Measurements from ENCODE around the gene PKP4.
"Not testable (repeated sequence)": the region's sequence is repeated elsewhere in the genome, so short reads cannot be mapped to it uniquely, and the experiment has no call there.

PKP4 gene

DNA sequence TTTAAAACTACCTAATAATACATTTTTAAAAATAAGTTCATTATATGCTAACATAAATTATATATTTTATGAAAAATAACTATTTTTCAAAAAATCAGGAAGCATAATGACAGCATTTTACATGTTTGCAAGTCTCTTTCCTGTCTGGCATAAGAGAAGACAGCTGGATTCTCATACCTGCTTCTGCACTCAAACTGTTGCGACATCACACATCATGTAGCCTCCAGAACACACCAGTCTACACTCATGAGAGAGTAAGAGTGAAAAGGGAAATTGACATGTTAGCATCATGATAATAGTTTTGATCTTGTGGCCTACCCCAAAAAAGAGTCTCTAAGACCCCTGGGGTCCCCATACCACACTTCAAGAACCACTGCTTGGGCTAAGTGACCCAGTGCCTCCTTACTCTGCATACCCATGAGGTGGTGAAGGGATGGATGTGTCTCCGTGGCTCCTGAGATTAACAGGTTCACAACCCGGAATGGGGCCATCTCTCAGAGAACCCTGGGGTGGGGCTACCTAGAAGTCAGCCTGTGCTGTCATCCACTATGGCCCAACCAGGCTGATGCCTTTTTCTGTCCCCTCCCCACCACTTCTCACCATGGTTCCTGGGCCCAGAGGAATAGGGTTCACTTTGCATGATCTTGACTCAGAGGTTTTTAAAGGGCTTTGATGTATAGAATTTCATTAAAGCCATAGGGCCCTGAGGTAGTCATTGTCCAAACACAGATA, 235.8 kb downstream of the PKP4 start:
- DNase-seq = no peak

DNA sequence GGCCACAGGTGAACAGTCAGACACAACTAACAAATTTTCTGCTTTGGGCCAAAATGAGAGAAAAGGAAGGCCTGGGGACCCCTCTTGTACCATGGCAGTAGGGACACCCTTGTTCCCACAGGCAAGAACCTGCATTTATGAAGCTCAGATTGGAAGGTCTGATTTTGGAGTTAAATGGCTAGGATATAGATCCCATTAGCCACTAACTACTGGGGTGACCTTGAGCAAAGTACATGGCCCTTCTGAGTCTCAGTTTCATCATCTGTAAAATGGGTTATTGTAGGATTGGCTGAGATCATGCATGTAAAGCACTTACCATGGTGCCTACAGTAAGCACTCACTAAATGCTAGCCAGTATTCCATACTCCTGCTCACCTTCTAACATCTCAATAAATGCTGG, 236.7 kb downstream of the PKP4 start:
- no peak for DNase-seq

DNA sequence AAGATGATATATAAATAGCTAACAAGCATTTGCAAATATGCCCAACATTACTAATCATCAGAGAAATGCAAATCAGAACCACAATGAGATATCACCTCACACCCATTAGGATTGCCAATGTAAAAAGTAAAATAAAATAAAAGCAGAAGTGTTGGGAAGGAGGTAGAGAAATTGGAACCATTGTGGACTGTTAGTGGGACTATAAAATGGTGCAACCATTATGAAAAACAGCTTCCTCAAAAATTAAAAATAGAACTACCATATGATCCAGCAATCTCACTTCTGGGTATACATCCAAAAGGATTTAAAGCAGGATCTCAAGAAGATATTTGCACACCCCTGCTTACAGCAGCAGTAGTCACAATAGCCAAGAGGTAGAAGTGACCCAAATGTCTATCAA, 238.6 kb downstream of the PKP4 start:
- no peak for DNase-seq

DNA sequence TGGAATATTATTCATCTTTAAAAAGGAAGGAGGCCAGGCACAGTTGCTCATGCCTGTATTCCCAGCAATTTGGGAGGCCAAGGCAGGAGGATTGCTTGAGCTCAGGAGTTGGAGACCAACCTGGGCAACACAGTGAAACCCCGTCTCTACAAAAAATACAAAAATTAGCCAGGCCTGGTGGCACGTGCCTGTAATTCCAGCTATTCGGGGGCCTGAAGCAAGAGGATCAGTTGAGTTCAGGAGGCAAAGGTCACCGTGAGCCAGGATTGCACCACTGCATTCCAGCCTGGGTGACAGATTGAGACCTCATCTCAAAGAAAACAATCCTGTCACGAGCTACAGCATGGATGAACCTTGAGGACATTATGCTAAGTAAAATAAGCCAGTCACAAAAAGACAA, 239.0 kb downstream of the PKP4 start:
- DNase-seq = not testable (repeated sequence)

DNA sequence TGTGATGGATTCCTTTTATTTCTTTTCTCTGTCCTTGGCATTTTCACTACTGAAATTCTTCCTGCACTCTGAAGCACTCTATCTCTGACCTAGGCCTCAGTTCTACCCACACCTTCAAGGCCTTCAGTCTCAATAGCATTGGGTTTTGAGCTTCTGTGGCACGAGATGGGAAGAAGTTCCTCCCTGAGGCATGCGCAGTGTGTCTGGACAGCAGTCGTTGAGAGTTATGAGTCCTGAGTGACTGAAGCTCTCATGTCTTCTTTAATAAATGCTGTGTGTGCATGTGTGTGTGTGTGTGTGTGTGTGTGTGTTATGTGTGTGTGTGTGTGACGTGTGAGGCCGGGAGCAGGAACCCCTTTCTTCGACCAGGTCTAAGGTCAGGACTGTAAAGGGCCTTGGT, 242.6 kb downstream of the PKP4 start:
- no peak for DNase-seq

DNA sequence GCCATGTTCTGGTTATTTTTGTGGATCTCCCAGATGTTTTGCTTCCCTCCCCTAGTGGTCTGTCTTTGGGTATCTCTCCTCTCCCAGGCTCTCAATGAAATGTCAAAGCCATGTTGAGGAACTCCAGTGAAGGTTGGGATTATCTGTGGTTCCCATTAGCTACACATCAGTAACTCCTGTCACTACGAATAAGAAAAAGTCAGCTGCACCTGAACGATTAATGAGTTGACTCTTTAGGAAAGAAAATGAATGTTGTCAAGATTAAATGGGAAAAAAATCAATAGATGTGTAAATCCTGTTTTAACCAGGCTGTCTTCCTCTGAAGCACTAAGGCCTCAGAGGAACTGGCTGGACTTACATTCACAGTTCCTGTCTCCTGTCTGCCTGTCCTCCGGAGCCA, 244.3 kb downstream of the PKP4 start:
- DNase-seq = no peak

DNA sequence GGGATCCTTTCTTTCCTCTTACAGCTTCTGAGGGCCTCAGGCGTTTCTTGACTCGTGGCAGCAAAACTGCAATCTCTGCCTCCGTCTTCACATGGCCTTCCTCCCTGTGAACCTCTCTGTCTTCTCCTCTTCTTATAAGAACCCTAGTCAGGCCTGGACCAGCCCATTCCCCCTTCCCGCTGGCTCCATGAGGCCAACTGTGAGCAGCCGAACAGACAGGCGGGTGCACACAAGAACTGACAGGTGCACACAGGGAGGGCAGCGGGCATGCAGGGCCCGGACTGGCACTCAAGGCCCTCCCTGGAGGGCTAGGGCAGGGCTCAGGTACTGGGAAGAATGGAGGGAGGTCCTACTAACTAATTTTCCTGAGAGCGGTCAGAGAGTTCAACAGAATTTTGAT, 246.0 kb downstream of the PKP4 start:
- no peak for DNase-seq

DNA sequence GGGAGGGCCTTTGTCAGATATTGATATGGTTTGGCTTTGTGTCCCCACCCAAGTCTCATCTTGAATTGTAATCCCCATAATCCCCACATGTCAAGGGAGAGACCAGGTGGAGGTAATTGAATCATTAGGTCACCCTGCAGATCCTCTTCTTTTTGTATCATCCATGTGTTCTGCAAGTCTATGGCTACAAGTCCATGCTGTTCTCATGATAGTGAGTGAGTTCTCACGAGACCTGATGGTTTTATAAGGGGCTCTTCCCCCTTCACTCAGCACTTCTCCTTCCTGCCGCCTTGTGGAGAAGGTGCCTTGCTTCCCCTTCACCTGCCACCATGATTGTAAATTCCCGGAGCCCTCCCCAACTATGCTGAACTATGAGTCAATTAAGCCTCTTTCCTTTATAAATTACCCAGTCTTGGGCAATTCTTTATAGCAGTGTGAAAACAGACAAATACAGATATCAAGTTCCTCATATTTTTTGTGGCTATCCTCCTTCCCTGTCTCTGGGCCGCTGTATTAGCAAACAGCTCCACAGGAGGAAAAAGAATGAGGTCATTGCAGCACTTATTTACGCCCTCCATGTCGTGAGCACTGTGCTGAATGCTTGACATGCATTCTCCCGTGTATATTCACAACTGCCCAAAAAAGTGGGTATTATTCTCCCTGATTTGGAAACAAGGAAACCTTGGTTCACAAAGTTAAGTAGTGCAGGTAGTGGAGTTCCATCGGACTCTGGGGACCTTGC, 248.1 kb downstream of the PKP4 start:
- not testable (repeated sequence) for DNase-seq

DNA sequence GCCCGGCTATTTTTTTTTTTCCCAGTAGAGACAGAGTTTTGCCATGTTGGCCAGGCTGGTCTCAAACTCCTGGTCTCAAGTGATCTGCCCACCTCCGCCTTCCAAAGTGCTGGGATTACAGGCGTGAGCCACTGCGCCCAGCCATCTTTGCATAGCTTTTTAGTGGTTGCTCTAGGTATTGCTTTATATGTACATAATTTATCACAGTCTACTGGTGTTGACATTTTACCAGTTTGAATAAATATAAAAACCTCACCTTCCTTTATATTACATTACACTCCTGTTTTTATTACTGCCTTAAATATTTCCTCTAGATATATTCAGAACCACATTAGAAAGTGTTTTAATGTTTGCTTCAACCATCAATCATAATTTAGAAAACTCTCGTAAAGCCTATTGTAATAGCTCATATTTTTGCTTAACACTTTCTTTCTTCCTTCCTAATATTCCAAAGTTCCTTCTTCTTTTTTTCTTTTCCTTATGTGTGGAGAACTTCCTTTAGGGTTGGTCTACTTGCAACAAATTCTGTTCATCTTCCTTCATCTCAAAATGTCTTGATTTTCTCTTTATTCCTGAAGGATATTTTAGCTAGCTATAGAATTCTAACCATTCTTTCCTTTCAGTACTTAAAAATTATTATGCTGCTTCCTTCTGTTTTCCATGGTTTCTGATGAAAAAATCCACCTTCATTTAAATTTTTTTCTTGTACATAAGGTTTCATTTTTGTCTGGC, 256.2 kb downstream of the PKP4 start:
- DNase-seq = no peak

DNA sequence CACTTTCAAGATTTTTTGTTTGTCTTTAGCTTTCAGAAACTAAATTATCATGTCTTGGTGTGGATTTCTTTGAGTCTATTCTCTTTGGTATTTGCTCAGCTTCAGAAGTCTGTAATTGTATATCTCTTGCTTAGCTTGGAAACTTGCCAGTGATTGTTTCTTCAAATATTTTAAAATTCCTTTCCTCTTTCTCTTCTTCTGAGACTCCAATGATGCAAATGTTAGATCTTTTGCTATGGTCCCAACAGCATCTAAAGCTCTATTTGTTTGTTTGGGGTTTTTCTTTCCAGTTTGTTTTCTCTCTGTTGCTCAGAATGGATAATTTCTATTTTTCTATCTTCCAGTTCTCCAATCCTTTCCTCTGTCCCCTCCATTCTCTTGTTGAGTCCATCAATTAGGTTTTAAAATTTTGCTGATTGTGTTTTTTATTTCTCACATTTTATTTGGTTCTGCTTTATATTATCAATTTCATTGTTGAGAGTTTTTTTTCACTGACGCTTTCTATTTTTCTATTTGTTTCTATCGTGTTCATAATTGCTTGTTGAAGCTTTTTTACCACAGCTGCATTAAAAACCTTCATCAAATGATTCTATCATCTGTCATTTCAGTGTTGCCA, 256.9 kb downstream of the PKP4 start:
- DNase-seq = no peak

DNA sequence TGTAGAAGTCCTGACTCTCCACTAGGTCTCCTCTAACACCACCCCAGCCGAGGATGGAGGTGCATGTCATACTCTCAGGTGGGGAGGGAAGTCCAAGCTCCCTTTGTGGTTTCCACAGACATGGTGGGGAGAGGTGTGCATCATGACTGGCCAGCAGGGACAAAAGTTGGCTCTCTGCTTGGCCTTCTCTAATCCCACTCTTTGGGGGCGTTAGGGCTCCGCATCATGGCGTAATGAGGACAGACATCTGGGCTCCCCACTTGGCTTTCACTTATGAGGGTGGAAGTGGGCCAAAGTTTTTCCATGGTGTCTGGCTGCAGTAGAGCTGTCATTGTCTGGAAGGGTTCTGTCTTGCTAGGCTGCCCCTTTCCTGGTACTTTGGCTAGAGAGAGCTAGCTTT, 257.7 kb downstream of the PKP4 start:
- DNase-seq = no peak

DNA sequence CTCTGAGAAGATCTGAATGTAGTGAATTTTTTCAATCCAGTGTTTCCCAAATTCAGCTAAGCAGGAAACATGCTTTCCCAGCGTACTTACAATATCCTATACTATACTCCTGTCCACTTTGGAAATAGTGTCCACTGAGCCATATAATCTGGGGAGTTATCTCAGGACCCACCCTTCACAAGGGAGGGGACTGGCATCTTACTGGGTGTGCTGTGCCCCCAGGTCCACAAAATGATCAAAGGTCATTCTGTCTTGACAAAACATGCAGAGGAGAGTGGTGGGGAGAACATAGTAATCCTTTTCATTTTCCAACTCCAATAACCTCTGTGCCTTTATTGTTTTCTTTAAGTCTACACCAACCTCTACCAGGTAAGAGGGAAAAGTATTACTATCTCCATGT, 258.6 kb downstream of the PKP4 start:
- no peak for DNase-seq

DNA sequence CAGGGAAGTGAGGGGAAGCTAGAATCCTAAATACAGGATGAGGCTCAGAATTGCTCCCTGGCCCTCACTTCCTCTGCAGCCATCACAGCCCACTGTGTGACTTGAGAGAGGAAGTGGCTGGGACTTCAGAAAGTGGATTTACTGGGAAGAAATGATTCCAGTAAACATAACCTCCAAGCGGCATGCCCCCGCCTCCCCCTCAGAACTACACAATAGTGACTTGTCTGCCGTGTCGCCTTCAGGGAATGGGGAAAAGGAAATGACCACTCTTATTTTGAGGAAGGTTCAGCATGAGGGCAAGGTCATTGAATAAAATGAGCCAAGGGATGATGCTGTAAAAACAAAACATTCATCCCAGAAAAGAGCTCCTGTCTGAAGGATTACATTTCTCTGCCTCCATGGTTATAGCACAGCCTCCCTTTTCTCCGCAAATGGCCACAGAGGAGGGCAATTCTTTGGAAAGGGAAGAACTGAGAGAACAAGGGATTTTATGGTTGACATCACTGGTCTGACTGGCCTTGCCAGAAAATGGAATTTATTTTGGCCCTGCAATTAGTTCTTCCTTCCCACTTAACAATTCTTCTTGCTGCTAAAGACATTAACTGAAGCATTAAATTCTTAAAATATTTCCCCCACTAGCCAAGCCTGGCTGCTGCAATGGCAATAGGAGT, 259.5 kb downstream of the PKP4 start:
- DNase-seq = no peak

DNA sequence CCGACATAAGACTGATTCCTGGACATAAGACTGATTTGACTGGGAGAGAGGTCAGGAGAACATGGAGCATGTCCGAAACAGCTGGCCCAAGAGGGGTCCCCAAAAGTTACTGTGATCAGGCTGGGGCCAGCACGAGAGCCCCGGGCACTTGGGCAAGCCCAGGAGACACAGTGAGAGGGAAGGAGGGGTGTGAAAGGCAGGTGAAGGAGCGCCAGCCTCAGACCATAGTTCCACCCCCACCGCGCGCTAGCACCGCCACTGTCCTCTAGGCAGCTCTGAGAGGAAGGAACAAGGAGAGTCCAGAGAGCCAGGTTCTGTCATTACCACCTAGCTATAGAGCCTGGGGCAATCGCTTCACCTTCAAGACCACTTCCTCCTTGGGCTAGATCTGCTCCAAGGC, 260.2 kb downstream of the PKP4 start:
- no peak for DNase-seq

DNA sequence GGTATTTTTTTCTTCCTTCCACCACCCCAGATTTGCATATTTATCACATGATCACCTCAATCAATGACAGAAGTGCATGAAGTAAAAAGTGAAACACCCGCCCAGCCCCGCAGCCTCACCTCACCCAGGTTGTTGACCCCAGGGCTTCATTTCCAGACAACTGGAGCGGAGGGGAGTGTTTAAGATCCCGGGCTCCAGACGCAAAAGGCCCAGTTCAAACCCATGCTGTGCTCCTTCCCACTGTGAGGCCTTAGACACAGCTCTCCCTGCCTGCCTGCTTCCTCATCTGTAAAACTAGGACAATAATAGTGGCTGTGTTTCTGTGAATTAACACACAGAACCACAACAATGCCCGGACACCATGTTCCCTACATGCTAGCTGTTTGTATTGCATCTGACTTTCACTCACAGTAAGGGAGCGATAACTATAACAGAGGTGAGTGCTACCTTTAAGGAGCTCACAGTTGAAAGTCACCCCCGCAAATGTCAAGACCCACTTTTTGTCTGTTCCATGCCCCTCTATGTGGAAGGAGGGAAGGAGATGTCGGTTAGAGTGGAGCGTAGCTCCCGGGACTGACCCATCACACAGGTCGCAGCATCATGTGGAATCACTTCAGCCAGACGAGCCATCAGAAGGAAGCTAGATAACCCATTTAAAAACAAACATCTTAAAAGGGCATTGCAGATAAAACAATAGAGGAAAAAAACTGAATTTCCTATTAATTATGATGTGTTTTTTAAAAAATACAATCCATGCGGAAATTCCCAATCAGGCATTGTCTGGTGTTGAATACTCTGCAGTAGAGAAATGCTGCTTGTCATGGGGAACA, 260.8 kb downstream of the PKP4 start:
- no peak for DNase-seq

DNA sequence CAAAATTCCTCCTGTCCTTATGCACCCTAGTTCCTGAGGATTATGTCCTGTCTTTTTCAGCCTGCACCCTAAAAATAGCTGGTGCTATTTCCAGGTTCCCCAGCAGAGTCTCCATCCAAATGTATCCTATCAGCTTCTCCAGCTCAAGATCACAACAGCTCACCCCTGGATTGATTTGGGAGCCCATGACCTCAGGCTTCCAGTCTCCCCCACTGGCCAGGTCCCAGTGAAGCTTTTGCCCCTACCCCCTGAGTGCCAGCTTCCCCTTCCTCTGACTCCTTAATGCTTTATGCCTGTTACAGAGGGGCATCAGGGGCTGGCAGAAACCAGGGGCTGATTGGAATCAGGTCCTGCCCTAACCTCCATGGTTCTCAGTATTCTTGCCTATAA, 261.4 kb downstream of the PKP4 start:
- DNase-seq = no peak

DNA sequence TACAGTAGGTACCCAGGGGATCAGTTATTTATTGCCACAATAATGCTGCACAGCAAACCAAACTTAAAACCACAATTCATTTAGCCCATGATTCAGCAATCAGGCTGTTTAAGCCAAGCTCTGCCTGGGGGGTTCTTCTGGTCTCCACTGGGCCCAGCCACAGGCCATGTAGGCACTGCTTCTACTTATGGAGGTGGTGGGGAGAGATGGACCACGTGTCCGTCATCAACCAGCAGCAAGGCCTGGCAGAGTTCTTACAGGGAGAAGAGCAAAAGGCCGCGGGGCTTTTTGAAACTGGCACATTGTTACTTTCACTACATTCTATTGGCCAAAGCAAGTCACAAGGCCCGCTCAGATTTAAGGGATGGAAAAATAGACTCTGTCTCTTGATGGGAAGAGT, 262.1 kb downstream of the PKP4 start:
- DNase-seq = no peak

DNA sequence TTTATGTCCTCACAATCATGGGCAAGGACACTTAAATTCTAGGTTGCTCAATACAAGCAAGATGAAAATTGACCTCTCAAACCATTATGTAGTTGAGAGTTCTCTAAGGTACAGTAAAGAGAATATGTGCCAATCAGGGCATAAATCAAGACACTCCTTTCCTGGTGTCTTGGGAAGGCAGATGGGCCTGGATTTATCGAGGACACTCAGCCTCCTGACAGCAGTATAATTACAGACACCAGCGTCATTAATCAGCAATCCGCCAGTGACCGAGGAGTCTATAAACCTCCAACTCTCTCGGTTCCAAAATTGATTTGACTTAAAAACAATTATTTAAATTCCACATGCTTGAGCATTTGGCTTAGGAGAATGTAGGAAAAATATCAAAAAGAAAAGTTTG, 262.7 kb downstream of the PKP4 start:
- no peak for DNase-seq

DNA sequence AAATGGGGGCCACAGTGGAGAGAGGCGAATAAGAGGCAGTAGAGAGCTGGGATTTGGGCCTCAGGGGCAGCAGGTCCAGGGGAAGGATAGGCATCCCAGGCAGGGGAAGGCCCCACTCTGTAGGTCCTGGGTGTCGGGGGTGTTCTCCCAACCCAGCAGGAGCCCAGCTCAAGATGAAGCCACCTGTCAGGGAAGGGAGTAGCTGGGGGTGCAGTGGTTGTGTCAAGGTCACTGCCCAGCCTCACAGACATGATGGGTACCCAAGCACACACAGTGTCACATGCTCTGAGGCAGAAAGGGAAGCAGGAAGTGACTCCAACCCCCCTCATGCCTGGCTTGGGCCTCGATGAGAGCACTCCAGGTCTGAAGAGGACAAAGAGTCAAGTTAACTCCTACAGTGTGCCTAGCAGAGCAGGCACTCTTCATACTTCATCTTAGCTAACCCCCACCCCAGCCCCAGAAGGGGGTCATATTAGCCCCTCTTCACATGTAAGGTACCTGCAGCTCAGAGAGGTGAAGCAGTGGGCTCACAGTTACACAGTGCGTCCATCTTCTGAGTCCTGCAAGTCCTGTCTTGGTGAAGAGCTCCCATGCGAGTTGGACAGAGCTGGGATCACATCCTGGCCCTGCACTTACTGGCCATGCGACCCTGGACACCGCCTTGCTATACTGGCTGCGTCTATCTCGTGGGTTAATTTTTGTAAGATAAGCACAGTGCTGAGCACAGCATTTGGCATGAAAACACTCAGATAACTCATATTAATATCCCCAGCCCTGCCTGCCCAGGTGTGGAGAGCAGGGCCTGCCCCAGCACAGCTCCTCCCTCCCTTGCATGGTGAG, 265.7 kb downstream of the PKP4 start:
- DNase-seq = no peak

DNA sequence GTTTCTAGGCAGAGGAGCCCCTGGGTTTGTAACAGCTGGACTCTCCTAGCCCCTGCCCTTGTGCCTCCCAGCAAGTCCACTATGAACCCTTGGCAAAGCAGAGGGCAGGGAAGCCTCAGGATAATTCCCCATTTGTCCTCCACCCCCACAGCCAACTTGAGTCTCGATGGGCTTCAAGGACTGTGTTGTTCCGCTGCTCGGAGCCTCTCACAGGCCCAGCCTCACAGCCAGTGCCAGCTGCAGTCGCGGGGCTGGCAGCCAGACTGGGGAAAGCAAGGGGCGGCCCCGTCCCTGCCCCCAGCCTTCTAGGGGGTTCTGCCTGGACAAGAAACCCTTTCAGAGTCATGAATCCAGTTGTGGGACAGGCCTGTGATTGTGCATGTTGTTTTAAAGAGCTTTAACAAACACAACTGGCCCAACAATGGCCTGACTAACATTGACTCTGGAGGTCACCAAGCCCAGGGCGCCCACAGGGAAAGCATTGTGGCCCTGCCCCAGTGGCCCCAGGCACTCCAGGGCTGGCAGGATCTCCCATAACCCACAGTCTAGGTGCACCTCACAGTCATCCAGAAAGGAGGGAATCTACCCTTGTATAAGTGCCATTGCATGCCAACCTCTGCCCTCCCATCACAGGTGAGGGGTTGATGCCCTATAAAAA, 266.6 kb downstream of the PKP4 start:
- DNase-seq = no peak
